ENCODE data around the gene CXCR6.

Gene CXCR6

GRCh38 chr3:45948311-45948781 is 5.1 kb downstream of the CXCR6 start:
- no peak for DNase-seq (ENCODE audit: low read depth, low spot score)

- no peak for DNase-seq (ENCODE audit: low read depth, low spot score)
Observed at GRCh38 chr3:45948881-45949280, 5.6 kb downstream of the CXCR6 start.

- DNase-seq (ENCODE audit: low read depth, low spot score) = no peak
Observed at GRCh38 chr3:45949432-45949831, 6.2 kb downstream of the CXCR6 start.

GRCh38 chr3:45950131-45950530 is 6.9 kb downstream of the CXCR6 start:
- DNase-seq (ENCODE audit: low read depth, low spot score) = no peak

DNA sequence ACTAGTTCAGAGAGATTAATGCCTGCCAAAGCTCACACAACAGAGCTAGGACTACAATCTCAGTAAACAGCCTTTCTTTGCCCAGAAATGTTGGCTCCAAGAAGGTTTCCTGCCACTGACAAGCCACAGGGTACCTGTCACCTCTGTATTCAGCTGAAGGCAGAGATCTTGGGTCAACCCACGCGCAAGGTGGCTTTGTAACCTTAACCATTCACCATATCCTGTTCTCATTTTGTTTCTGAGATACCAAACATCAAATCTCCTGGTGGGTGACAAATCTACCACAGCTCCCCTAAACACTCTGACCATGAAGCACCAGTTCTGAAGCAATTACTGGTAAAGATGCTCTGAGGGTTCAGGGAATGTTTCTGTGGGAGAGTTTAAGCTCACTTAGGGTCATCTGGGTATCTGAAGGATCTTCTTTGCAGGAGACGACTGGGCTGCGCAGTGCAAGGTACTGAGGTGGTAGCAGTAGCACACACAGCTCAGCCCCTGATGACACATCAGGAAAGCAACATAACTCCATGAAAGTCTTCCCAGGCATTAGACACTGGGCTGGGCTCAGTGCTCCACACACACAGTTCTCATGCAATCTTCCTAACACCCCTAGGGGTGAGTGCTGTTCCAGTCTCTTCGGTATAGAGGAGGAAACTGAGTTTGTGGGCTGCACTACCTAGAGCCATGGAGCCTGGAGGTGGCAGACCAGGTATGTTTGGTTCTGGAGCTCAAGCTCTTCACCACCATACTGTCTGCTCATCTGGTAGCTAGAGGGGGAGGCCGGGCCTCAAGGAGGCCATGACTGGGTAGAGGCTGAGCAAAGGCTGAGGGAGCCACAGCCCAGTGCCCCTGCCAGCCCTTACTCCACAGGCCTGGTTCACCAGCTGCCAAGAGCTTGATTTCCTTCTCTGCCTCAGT is 7.7 kb downstream of the CXCR6 start:
- DNase-seq (ENCODE audit: low read depth, low spot score) = peak; percentile 23

DNA sequence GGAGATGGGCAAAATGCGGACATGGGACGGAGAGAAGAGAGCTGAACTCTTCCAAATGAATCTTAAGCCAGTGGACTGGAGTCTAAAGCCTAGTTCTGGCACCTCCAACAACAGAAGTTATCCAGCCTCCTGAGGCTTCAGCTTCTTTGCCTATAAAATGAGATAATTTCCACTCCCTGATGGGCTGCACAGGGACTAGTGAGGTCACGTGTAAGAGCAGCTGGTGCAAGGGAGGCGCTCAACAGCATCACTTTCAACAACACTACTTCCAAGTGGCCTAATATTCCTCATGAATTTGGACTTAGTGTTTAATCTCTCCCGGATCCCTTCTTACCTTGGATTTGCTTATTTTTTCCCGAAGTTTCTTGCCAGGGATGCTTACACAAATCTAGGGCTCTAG is 8.7 kb downstream of the CXCR6 start:
- no peak for DNase-seq (ENCODE audit: low read depth, low spot score)

GRCh38 chr3:45952456-45952855 is 9.2 kb downstream of the CXCR6 start:
- DNase-seq (ENCODE audit: low read depth, low spot score) = no peak

- no peak for DNase-seq (ENCODE audit: low read depth, low spot score)
Observed at GRCh38 chr3:45953536-45953935, 10.3 kb downstream of the CXCR6 start.

GRCh38 chr3:45954306-45954705 is 11.0 kb downstream of the CXCR6 start:
- DNase-seq (ENCODE audit: low read depth, low spot score) = no peak

GRCh38 chr3:45955017-45955647 is 11.9 kb downstream of the CXCR6 start:
- DNase-seq (ENCODE audit: low read depth, low spot score) = no peak

- no peak for DNase-seq (ENCODE audit: low read depth, low spot score)
Observed at GRCh38 chr3:45955706-45956105, 12.4 kb downstream of the CXCR6 start.

DNA sequence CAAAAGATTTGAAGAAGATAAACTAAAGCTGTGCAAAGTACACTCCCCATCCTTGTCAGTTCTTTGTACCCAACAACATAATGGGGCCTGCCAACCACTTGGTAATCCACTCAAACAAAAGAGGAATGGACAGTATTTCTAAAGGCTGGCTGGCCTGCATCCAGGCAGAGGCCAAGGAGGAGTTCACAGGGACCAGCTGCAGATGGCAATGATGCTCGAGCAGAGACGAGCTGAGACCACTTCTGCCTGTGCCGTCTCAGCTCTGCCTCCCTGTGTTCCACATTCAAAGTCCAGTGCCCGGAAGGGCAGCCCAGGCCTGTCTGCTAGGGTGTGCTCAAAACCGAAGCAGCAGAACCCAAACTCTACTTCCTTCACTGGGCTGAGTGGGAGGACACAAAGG is 14.3 kb downstream of the CXCR6 start:
- DNase-seq (ENCODE audit: low read depth, low spot score) = no peak

DNA sequence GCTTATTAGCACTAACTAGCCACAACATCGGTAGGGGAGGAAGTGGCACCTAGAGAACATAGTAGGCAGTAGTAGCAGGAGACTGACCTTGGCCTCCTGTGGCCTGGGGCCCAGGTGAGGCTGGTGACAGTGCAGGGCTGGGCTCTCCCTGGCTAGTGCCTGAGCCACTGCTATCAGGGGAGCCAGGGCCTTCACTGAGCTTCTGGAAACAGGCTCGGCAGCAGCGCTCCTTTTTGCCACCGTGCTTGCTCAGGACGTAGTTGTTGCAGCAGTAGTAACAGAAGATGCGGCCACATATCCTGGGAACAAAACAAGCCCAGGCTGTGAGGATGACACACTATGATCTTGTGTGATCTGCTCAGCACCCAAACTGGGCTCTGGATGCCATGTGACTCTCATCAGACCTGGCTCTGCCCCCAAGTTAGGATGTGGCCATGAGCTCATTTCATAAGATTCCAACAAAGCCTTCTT is 15.1 kb downstream of the CXCR6 start:
- DNase-seq (ENCODE audit: low read depth, low spot score) = no peak

DNA sequence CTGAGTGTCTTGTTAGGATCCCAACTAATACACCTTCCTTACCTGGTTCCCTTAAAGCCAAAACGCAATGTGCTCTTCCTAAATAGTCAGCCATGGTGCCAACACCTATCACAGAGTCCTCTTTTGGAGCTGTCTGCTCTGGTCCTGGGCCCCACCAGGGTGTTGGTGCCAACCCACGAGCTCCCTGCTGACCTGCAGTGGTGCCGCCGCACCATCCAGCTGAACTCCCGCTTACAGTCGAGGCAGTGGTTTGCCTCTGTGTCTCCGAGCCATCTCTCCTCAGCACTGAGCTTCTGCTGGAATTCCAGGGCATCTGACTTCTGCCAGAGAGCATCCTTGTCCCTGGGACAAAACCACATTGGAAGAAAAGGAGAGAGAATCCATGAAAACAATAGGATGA is 15.9 kb downstream of the CXCR6 start:
- no peak for DNase-seq (ENCODE audit: low read depth, low spot score)

- no peak for DNase-seq (ENCODE audit: low read depth, low spot score)
Observed at GRCh38 chr3:45960289-45960688, 17.0 kb downstream of the CXCR6 start.

GRCh38 chr3:45962033-45962432 is 18.8 kb downstream of the CXCR6 start:
- DNase-seq (ENCODE audit: low read depth, low spot score) = no peak

DNA sequence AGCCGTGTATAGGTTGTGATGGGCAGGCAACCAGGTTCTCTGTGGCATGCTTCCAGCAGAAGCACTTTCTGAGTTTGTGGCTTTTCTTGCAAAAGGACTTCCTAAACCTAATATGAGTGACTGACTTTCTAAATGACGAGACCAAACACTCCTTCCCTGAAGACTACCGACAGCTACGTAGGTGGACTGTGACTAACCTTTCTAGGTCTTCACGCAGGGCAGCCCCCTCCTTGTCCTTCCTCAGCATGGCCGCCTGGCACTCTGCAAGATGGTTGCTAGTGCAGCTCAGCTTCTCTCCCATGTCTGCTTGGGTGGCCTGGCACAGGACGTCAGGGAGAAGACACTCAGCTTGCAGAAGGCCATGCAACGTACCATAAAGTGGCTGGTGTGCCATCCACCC is 20.9 kb downstream of the CXCR6 start:
- DNase-seq (ENCODE audit: low read depth, low spot score) = peak; percentile 14

- DNase-seq (ENCODE audit: low read depth, low spot score) = no peak
Observed at GRCh38 chr3:45965253-45965652, 22.0 kb downstream of the CXCR6 start.

DNA sequence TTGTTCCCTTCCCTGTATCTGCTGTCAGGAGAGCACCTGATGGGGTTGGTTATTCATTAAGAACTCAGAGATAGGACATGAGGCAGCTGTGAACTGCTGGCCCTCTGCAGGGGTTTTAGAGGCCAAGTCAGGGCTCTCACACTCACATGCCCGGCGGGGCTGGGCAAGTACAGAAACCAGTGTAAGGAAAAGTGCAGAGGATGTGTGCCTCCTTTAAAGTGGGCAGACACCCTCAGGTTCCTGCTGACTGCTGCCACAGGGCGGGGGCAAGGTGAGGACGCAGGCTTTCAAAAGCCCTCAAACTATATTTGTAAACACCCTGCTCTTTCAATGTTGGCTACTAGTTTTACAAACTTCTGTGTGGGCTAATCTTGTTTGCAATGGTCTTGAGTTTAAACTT is 22.4 kb downstream of the CXCR6 start:
- DNase-seq (ENCODE audit: low read depth, low spot score) = no peak

DNA sequence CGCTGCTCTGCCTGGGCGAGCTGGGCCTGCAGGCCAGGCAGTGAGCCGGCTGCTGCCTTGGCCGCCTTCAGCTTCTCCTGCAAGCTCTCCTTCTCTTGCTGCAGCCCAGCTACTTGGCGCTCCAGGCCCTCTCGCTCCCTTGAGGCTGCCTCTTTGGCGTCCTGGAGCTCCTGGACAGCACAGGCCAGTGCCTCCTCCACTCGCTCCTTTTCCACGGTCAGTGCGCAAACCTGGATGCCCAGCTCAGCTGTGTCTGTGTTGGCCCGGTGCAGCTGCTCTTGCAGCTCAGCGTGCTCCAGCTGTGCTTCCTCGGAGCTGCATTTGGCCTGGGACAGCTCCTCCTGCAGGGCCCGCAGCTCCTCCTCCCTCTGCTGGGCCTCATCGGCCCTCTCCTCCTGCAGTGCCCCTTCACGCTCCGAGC is 23.1 kb downstream of the CXCR6 start:
- no peak for DNase-seq (ENCODE audit: low read depth, low spot score)

- DNase-seq (ENCODE audit: low read depth, low spot score) = no peak
Observed at GRCh38 chr3:45966950-45967640, 23.8 kb downstream of the CXCR6 start.

- no peak for DNase-seq (ENCODE audit: low read depth, low spot score)
Observed at GRCh38 chr3:45967724-45968123, 24.5 kb downstream of the CXCR6 start.
